Vagina (tissue), 2 donors: ENCODE data around the gene LECT2. TPM values are rescaled to one million over a fixed set of nuclear protein-coding genes. Genes with fewer than 3 reads are reported as not detected.

ENCODE experiments used
- DNase-seq, 2 donors: peaks; one replicate each; pipeline ENCODE4 v3.0.0-alpha.2; 2017; ENCODE audit errors: extremely low spot score in 2 of 2
- H3K27ac ChIP-seq: fragments of 200-600 bp; sonication (generic); one replicate; pipeline ENCODE4 v1.5.1; 2019
- H3K27me3 ChIP-seq: fragments of 200-600 bp; sonication (generic); one replicate; pipeline ENCODE4 v1.5.1; 2019
- H3K36me3 ChIP-seq, 2 donors: fragments of 200-600 bp; sonication (generic); one replicate each; pipeline ENCODE4 v1.5.1; 2017 to 2019
- H3K4me1 ChIP-seq: fragments of 200-600 bp; sonication (generic); one replicate; pipeline ENCODE4 v1.5.1; 2019
- H3K4me3 ChIP-seq, 2 donors: fragments of 200-600 bp; sonication (generic); 1 replicate in 1 of 2; 2 replicates in 1 of 2; pipeline ENCODE4 v1.5.1; 2016 to 2019
- H3K9me3 ChIP-seq: fragments of 200-600 bp; sonication (generic); one replicate; pipeline ENCODE4 v1.5.1; 2019
- CTCF ChIP-seq, 3 experiments: fragments of 450-650 bp in 2 of 3; fragments of 200-600 bp in 1 of 3; sonication (generic) in 1 of 3; IDR thresholded peaks; one replicate each; pipeline ENCODE4 v1.5.1; 2017 to 2019; ENCODE audit warnings: antibody characterized with exemption in 3 of 3, mild to moderate bottlenecking in 2 of 3, moderate library complexity in 2 of 3
- POLR2A ChIP-seq, 2 donors: fragments of 450-650 bp; IDR thresholded peaks; one replicate each; pipeline ENCODE4 v1.6.1; 2017; ENCODE audit warnings: antibody characterized with exemption in 2 of 2, mild to moderate bottlenecking in 2 of 2, moderate library complexity in 2 of 2
- POLR2AphosphoS5 ChIP-seq, 2 donors: sonication (generic); formaldehyde crosslinking; IDR thresholded peaks; one replicate each; pipeline ENCODE4 v1.9.0; 2017; ENCODE audit warnings: antibody characterized with exemption in 2 of 2, mild to moderate bottlenecking in 2 of 2, low read depth in 1 of 2; ENCODE audit not compliant: insufficient read depth in 1 of 2
- intact Hi-C: fragments of 100-400 bp; cut with DNase I; formaldehyde crosslinking; loops from one replicate; pipeline ENCODE4 v1.15.1; 2023
- total RNA-seq: library from RNA; depleted of rRNA; stranded (reverse); fragments of >200 nt; gene quantifications from one replicate; pipeline ENCODE4 v1.2.3, GENCODE V29; 2016

The LECT2 gene
- total RNA-seq, 1 donor from 2014 or later: not detected

- TF ChIP-seq CTCF (IDR thresholded peaks at IDR 0.05): no peak
- no peak for TF ChIP-seq POLR2A (IDR thresholded peaks at IDR 0.05)
- no peak for TF ChIP-seq POLR2AphosphoS5 (IDR thresholded peaks at IDR 0.05; ENCODE audit: insufficient read depth in 1 of 2, low read depth in 1 of 2)
- DNase-seq: no peak
- Histone ChIP-seq H3K27ac (no peak overlapping the region), H3K27me3 (peaks cover 7% of the 10 kb centered on the region), H3K36me3 (no peaks in the 10 kb centered on the region), H3K4me1 (no peaks in the 10 kb centered on the region), H3K4me3 (no peak overlapping the region), H3K9me3 (no peaks in the 10 kb centered on the region)
- intact Hi-C loops: no loop called here
These were observed 19.8 kb downstream of the LECT2 start for GRCh38 chr5:135934939-135935338.

- no peaks in the 10 kb centered on the region for H3K4me1 ChIP-seq
- H3K27me3 ChIP-seq: peaks cover 10% of the 10 kb centered on the region
- intact Hi-C loops: no loop called here
- H3K36me3 ChIP-seq: no peaks in the 10 kb centered on the region
- no peak for TF ChIP-seq CTCF (IDR thresholded peaks at IDR 0.05)
- TF ChIP-seq POLR2A (IDR thresholded peaks at IDR 0.05): no peak
- no peak for TF ChIP-seq POLR2AphosphoS5 (IDR thresholded peaks at IDR 0.05; ENCODE audit: insufficient read depth in 1 of 2, low read depth in 1 of 2)
- H3K27ac ChIP-seq: no peak overlapping the region
- H3K9me3 ChIP-seq: no peaks in the 10 kb centered on the region
- no peak for DNase-seq
- H3K4me3 ChIP-seq: peak overlapping the region in 1 of 2 donors; percentile 23
These were observed 23.9 kb downstream of the LECT2 start for GRCh38 chr5:135930949-135931295.

- no peak for DNase-seq
- no peak overlapping the region for H3K27ac ChIP-seq
- intact Hi-C loops: no loop called here
- no peaks in the 10 kb centered on the region for H3K4me1 ChIP-seq
- no peaks in the 10 kb centered on the region for H3K36me3 ChIP-seq
- TF ChIP-seq POLR2AphosphoS5 (IDR thresholded peaks at IDR 0.05; ENCODE audit: insufficient read depth in 1 of 2, low read depth in 1 of 2) (no peak), CTCF (IDR thresholded peaks at IDR 0.05) (no peak), POLR2A (IDR thresholded peaks at IDR 0.05) (no peak)
- H3K9me3 ChIP-seq: no peaks in the 10 kb centered on the region
- H3K27me3 ChIP-seq: peaks cover 10% of the 10 kb centered on the region
- H3K4me3 ChIP-seq: peak overlapping the region; percentile 23 to 38
These were observed 24.5 kb downstream of the LECT2 start for GRCh38 chr5:135930029-135930948.

GRCh38 chr5:135921388-135921787 lies 33.4 kb downstream of the LECT2 start:
- Histone ChIP-seq H3K4me3 (no peak overlapping the region), H3K27ac (no peak overlapping the region), H3K4me1 (peaks cover 5% of the 10 kb centered on the region), H3K36me3 (no peaks in the 10 kb centered on the region), H3K27me3 (no peaks in the 10 kb centered on the region), H3K9me3 (no peaks in the 10 kb centered on the region)
- DNase-seq: no peak
- intact Hi-C loops: no loop called here
- TF ChIP-seq CTCF (IDR thresholded peaks at IDR 0.05): no peak
- no peak for TF ChIP-seq POLR2AphosphoS5 (IDR thresholded peaks at IDR 0.05; ENCODE audit: insufficient read depth in 1 of 2, low read depth in 1 of 2)
- no peak for TF ChIP-seq POLR2A (IDR thresholded peaks at IDR 0.05)

- Histone ChIP-seq H3K9me3 (no peaks in the 10 kb centered on the region), H3K4me1 (peaks cover 5% of the 10 kb centered on the region), H3K27ac (no peak overlapping the region), H3K27me3 (no peaks in the 10 kb centered on the region), H3K4me3 (no peak overlapping the region), H3K36me3 (no peaks in the 10 kb centered on the region)
- intact Hi-C loops: no loop called here
- TF ChIP-seq POLR2A (IDR thresholded peaks at IDR 0.05) (no peak), CTCF (IDR thresholded peaks at IDR 0.05) (no peak), POLR2AphosphoS5 (IDR thresholded peaks at IDR 0.05; ENCODE audit: insufficient read depth in 1 of 2, low read depth in 1 of 2) (no peak)
- no peak for DNase-seq
These were observed 34.6 kb downstream of the LECT2 start for GRCh38 chr5:135920199-135920598.
